GM23338 (cell line): ENCODE measurements around the gene BEST2.

Source experiments
- EZH2 ChIP-seq: fragments of 200-600 bp; sonication (generic); IDR thresholded peaks from one replicate; pipeline ENCODE4 v1.8.0; 2017; ENCODE audit warnings: antibody characterized with exemption, mild to moderate bottlenecking, low read depth; ENCODE audit not compliant: unreplicated experiment
- EZH2phosphoT487 ChIP-seq: fragments of 200-600 bp; sonication (generic); IDR thresholded peaks from one replicate; pipeline ENCODE4 v1.8.1; 2018; ENCODE audit warnings: antibody characterized with exemption; ENCODE audit not compliant: unreplicated experiment
- NANOG ChIP-seq: IDR thresholded peaks from 2 replicates; pipeline ENCODE4 v1.6.1; 2016; ENCODE audit warnings: antibody characterized with exemption, borderline replicate concordance
- POLR2AphosphoS5 ChIP-seq: IDR thresholded peaks from 2 replicates; pipeline ENCODE4 v1.6.1; 2016; ENCODE audit warnings: antibody characterized with exemption, low read depth
- REST ChIP-seq: IDR thresholded peaks from one replicate; pipeline ENCODE4 v1.6.1; 2018; ENCODE audit warnings: antibody characterized with exemption; ENCODE audit not compliant: unreplicated experiment
- STAT1 ChIP-seq: IDR thresholded peaks from one replicate; pipeline ENCODE4 v1.6.1; 2016; ENCODE audit warnings: antibody characterized with exemption; ENCODE audit not compliant: unreplicated experiment
- TF ChIP-seq, protein P1 (sequence below), 2 experiments: fragments of 200-600 bp in 1 of 2; sonication (generic) in 1 of 2; conservative IDR thresholded peaks; 2 replicates each; pipeline versions ENCODE4 v1.5.1 to v1.6.1; 2016 to 2017; ENCODE audit warnings: antibody characterized with exemption in 2 of 2, low read depth in 2 of 2, mild to moderate bottlenecking in 2 of 2, moderate library complexity in 1 of 2

DNA sequence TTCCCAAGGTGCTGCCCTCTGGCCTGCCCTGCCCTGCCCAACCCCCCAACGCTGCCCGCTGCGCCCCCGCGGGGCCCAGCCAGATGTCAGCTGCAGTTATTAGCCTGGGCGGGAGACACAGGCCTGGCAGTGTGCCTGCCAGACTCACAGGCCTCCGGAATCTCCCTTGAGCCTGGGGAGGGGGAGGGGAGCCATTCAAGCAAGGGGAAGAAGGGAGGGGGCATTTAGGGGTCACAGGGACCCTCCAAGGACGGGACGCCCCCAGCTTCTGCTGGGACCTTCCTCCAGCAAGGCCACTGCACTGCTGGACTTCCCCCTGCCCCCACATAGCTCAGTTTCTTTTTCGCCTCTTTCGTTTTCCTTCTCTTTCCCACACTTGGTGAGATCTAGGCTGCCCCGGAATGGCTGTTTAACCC, 37.1 kb downstream of the BEST2 start:
- TF ChIP-seq EZH2 (no peak), EZH2phosphoT487 (no peak), NANOG (no peak), POLR2AphosphoS5 (0 out of 2 replicates have a peak, but pooled peaks have one; percentile 27), REST (no peak), STAT1 (no peak)
- TF ChIP-seq, protein P1, sequence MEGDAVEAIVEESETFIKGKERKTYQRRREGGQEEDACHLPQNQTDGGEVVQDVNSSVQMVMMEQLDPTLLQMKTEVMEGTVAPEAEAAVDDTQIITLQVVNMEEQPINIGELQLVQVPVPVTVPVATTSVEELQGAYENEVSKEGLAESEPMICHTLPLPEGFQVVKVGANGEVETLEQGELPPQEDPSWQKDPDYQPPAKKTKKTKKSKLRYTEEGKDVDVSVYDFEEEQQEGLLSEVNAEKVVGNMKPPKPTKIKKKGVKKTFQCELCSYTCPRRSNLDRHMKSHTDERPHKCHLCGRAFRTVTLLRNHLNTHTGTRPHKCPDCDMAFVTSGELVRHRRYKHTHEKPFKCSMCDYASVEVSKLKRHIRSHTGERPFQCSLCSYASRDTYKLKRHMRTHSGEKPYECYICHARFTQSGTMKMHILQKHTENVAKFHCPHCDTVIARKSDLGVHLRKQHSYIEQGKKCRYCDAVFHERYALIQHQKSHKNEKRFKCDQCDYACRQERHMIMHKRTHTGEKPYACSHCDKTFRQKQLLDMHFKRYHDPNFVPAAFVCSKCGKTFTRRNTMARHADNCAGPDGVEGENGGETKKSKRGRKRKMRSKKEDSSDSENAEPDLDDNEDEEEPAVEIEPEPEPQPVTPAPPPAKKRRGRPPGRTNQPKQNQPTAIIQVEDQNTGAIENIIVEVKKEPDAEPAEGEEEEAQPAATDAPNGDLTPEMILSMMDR (conservative IDR thresholded peaks at IDR 0.05; ENCODE audit: low read depth in 2 of 2): no peak; a peak in 1 of 4 replicates
